H1 (cell line): ENCODE results near the gene ZSCAN16. TPM values are rescaled to one million over a fixed set of nuclear protein-coding genes. Genes with fewer than 3 reads are reported as not detected.

Source experiments
- CTCF ChIA-PET: fragments of 300-600 bp; sonication (Branson Sonifier 250); formaldehyde crosslinking; loops from one replicate; lab custom pipeline; 2021; ENCODE audit not compliant: partially characterized antibody; lab: Charles Lee
- POLR2A ChIA-PET: fragments of 300-600 bp; sonication (Branson Sonifier 250); formaldehyde crosslinking; loops from one replicate; lab custom pipeline; 2021; ENCODE audit warnings: inconsistent platforms; ENCODE audit not compliant: partially characterized antibody; lab: Charles Lee
- DNase-seq, 2 experiments: peaks; one replicate each; pipeline versions ENCODE4 v3.0.0 to v3.0.0-alpha.2; 2010 to 2022; ENCODE audit warnings: low spot score in 2 of 2, low read depth in 1 of 2, mixed read lengths in 1 of 2
- FAIRE-seq: peaks from 2 replicates; lab custom pipeline; 2011; peaks lifted over from hg19 to GRCh38; lab: Jason Lieb, UNC
- H2AFZ ChIP-seq: 2 replicates; pipeline ENCODE4 v1.8.1; 2012; ENCODE audit warnings: low read length, inconsistent platforms
- H2AK5ac ChIP-seq: 2 replicates; pipeline ENCODE4 v1.6.1; 2013; ENCODE audit warnings: low read depth, low read length
- H2BK120ac ChIP-seq: replicated peaks from 2 replicates; pipeline ENCODE3; 2013; ENCODE audit warnings: low read depth, low read length, inconsistent platforms
- H2BK12ac ChIP-seq: 2 replicates; pipeline ENCODE4 v1.6.1; 2013; ENCODE audit warnings: low read depth, low read length
- H2BK15ac ChIP-seq: 2 replicates; pipeline ENCODE4 v1.6.1; 2013; ENCODE audit warnings: low read length
- H2BK20ac ChIP-seq: 2 replicates; pipeline ENCODE4 v1.6.1; 2013; ENCODE audit warnings: low read length
- H2BK5ac ChIP-seq: 2 replicates; pipeline ENCODE4 v1.6.1; 2013; ENCODE audit warnings: low read depth, low read length
- H3K14ac ChIP-seq: 2 replicates; pipeline ENCODE4 v1.6.1; 2013; ENCODE audit warnings: inconsistent platforms; ENCODE audit not compliant: insufficient read length
- H3K18ac ChIP-seq: 2 replicates; pipeline ENCODE4 v1.6.1; 2013; ENCODE audit warnings: low read length; ENCODE audit errors: extremely low read depth
- H3K23ac ChIP-seq: 2 replicates; pipeline ENCODE4 v1.6.1; 2013; ENCODE audit warnings: inconsistent platforms; ENCODE audit not compliant: insufficient read length
- H3K23me2 ChIP-seq: 2 replicates; pipeline ENCODE4 v1.6.1; 2013; ENCODE audit warnings: low read depth, low read length
- H3K27ac ChIP-seq: 2 replicates; pipeline ENCODE4 v1.6.1; 2011; ENCODE audit warnings: low read depth, low read length, inconsistent platforms
- H3K27me3 ChIP-seq, 4 experiments: replicated peaks in 1 of 4; 1 replicate in 1 of 4; 2 replicates in 3 of 4; pipeline versions ENCODE4 v1.6.1 to v1.8.1; 2011 to 2013; ENCODE audit warnings: low read length in 3 of 4, mild to moderate bottlenecking in 3 of 4, inconsistent platforms in 2 of 4, mixed read lengths in 2 of 4, moderate library complexity in 1 of 4; ENCODE audit not compliant: control insufficient read depth in 3 of 4, insufficient read depth in 3 of 4; ENCODE audit errors: extremely low read depth in 1 of 4
- H3K36me3 ChIP-seq, 4 experiments: 2 replicates each; pipeline versions ENCODE4 v1.6.1 to v1.8.1; 2011 to 2013; ENCODE audit warnings: mild to moderate bottlenecking in 4 of 4, low read length in 3 of 4, moderate library complexity in 2 of 4, control low read depth in 1 of 4, inconsistent platforms in 1 of 4; ENCODE audit not compliant: insufficient read depth in 4 of 4, control insufficient read depth in 2 of 4
- H3K4ac ChIP-seq: replicated peaks from 2 replicates; pipeline ENCODE3; 2013; ENCODE audit warnings: low read length, low read depth, mixed read lengths, inconsistent platforms; ENCODE audit not compliant: insufficient read length
- H3K4me1 ChIP-seq, 4 experiments: replicated peaks in 1 of 4; 1 replicate in 1 of 4; 2 replicates in 3 of 4; pipeline versions ENCODE4 v1.6.1 to v1.8.1; 2011 to 2013; ENCODE audit warnings: low read length in 3 of 4, inconsistent platforms in 2 of 4, mixed read lengths in 1 of 4; ENCODE audit not compliant: insufficient read depth in 4 of 4, control insufficient read depth in 3 of 4
- H3K4me2 ChIP-seq, 2 experiments: 2 replicates each; pipeline versions ENCODE4 v1.6.1 to v1.8.1; 2011 to 2013; ENCODE audit warnings: low read depth in 2 of 2, low read length in 2 of 2, control low read depth in 1 of 2, inconsistent platforms in 1 of 2, mild to moderate bottlenecking in 1 of 2; ENCODE audit not compliant: insufficient read depth in 1 of 2
- H3K4me3 ChIP-seq, 4 experiments: fragments of 200-600, 300-600 bp in 1 of 4; sonication (generic), shearing (Covaris generic), sonication (Bioruptor Twin) in 1 of 4; 2 replicates each; pipeline versions ENCODE4 v1.5.1 to v1.8.1; 2011 to 2016; ENCODE audit warnings: low read length in 4 of 4, low read depth in 3 of 4, control low read depth in 2 of 4, inconsistent platforms in 2 of 4, mild to moderate bottlenecking in 2 of 4, mixed read lengths in 1 of 4, moderate library complexity in 1 of 4; ENCODE audit not compliant: insufficient read depth in 2 of 4; ENCODE audit errors: extremely low read depth in 1 of 4
- H3K56ac ChIP-seq: replicated peaks from 2 replicates; pipeline ENCODE3; 2013; ENCODE audit warnings: low read depth, mild to moderate bottlenecking, mixed read lengths, low read length, inconsistent platforms; ENCODE audit not compliant: insufficient read length
- H3K79me1 ChIP-seq: 2 replicates; pipeline ENCODE4 v1.6.1; 2013; ENCODE audit warnings: low read depth, low read length, control low read depth
- H3K79me2 ChIP-seq, 2 experiments: 2 replicates each; pipeline versions ENCODE4 v1.6.1 to v1.8.1; 2012 to 2013; ENCODE audit warnings: low read length in 2 of 2, mild to moderate bottlenecking in 2 of 2, inconsistent platforms in 1 of 2; ENCODE audit not compliant: insufficient read depth in 2 of 2, control insufficient read depth in 1 of 2
- H3K9ac ChIP-seq, 4 experiments: replicated peaks in 1 of 4; 1 replicate in 1 of 4; 2 replicates in 3 of 4; pipeline versions ENCODE4 v1.6.1 to v1.8.1; 2011 to 2013; ENCODE audit warnings: low read depth in 3 of 4, low read length in 3 of 4, control low read depth in 2 of 4, mild to moderate bottlenecking in 2 of 4, moderate library complexity in 2 of 4, inconsistent platforms in 1 of 4; ENCODE audit errors: extremely low read depth in 1 of 4
- H3K9me3 ChIP-seq, 2 experiments: 2 replicates each; pipeline versions ENCODE4 v1.6.1 to v1.8.1; 2012 to 2013; ENCODE audit warnings: mild to moderate bottlenecking in 2 of 2, moderate library complexity in 2 of 2, control low read depth in 1 of 2, inconsistent platforms in 1 of 2, low read depth in 1 of 2, low read length in 1 of 2, mixed read lengths in 1 of 2; ENCODE audit not compliant: insufficient read depth in 2 of 2
- H4K20me1 ChIP-seq, 2 experiments: replicated peaks in 1 of 2; 2 replicates each; pipeline versions ENCODE3 to v1.8.1; 2011 to 2013; ENCODE audit warnings: inconsistent platforms in 2 of 2, low read length in 2 of 2, mild to moderate bottlenecking in 1 of 2; ENCODE audit not compliant: insufficient read depth in 2 of 2, control insufficient read depth in 1 of 2
- H4K5ac ChIP-seq: 2 replicates; pipeline ENCODE4 v1.6.1; 2013; ENCODE audit warnings: low read length, low read depth, mixed read lengths, inconsistent platforms; ENCODE audit not compliant: insufficient read length
- H4K8ac ChIP-seq: 2 replicates; pipeline ENCODE4 v1.8.0; 2013; ENCODE audit warnings: mild to moderate bottlenecking, moderate library complexity, low read length, inconsistent platforms; ENCODE audit not compliant: insufficient read depth; ENCODE audit errors: extremely low read depth
- H4K91ac ChIP-seq: replicated peaks from 2 replicates; pipeline ENCODE3; 2013; ENCODE audit warnings: low read length, mixed read lengths, inconsistent platforms; ENCODE audit not compliant: insufficient read length
- RAD21 ChIP-seq, 2 experiments: IDR thresholded peaks in 1 of 2; conservative IDR thresholded peaks in 1 of 2; 2 replicates each; pipeline ENCODE4 v1.6.1; 2011; ENCODE audit warnings: low read depth in 2 of 2, low read length in 2 of 2, improper control_type of control experiment in 1 of 2, inconsistent platforms in 1 of 2, mild to moderate bottlenecking in 1 of 2, moderate library complexity in 1 of 2
- RFX5 ChIP-seq: IDR thresholded peaks from 2 replicates; pipeline ENCODE4 v1.6.1; 2011; ENCODE audit warnings: low read depth, low read length, improper control_type of control experiment, borderline replicate concordance
- WGBS, 2 experiments: shearing (Covaris generic) in 1 of 2; methylation state at CpG; one replicate each; pipeline versions ENCODE4 v1.1.6 to v1.1.7; 2013 to 2015; ENCODE audit warnings: low lambda C conversion rate in 2 of 2, mixed read lengths in 2 of 2, inconsistent platforms in 1 of 2, low coverage in 1 of 2, missing lambda C conversion rate in 1 of 2; ENCODE audit not compliant: insufficient replicate concordance in 2 of 2, insufficient coverage in 1 of 2, insufficient read length in 1 of 2; ENCODE audit errors: extremely low coverage in 1 of 2, missing lambda C conversion rate in 1 of 2; 5-methylcytosine and 5-hydroxymethylcytosine counted together
- polyA plus RNA-seq, 7 experiments: library from polyadenylated mRNA; depleted of rRNA in 3 of 7; stranded (reverse) in 5 of 7; unstranded in 2 of 7; fragments of >200 nt in 5 of 7; fragments of 200-250 nt in 2 of 7; gene quantifications; 1 replicate in 5 of 7; 2 replicates in 1 of 7; 4 replicates in 1 of 7; pipeline versions ENCODE4 v1.2.1 to v1.2.3, GENCODE V29; 2011 to 2013; ENCODE audit warnings: missing spikeins in 2 of 7, mixed read lengths in 2 of 7
- total RNA-seq: library from RNA; stranded (reverse); fragmentation: NEBNext Ultra II Directional; extraction: Animal tissue kit (Norgen Biotek cat#: 25700); gene quantifications from 2 replicates; pipeline ENCODE4 v1.2.1, GENCODE V29; 2021

Gene ZSCAN16
- total and polyA plus RNA-seq, 2 of the 8 experiments (the other 6 are each of a cell fraction or from before 2014, with no cell fraction given) = 3.6 to 9.4 TPM

GRCh38 chr6:28105245-28105639 is 19.2 kb upstream of the ZSCAN16 start:
- DNase-seq = no peak
- ChIA-PET POLR2A (interaction anchor here (0.7 to 2.0 kb wide), 10 partner anchors 9 to 238 kb away, joined by 3 to 10 read pairs (median 5); partner anchors contain the start of genes ZNF165 and ZSCAN16), CTCF (interaction anchor here (0.8 to 2.3 kb wide), 12 partner anchors 9 to 384 kb away, joined by 3 to 10 read pairs (median 4); partner anchors contain the start of gene ZSCAN16)
- Histone ChIP-seq H4K5ac (no peak overlapping the region), H2AFZ (peak overlapping the region; percentile 93), H3K4me2 (peak overlapping the region; percentile 69 to 84), H2BK5ac (no peak overlapping the region), H2BK20ac (no peak overlapping the region), H3K14ac (no peak overlapping the region), H3K27me3 (no peaks in the 10 kb centered on the region; a peak in 2 of 7 replicates), H3K9me3 (no peaks in the 10 kb centered on the region), H3K23me2 (peaks cover 2% of the 10 kb centered on the region; the same call in 1 of the 2 replicates), H3K36me3 (no peaks in the 10 kb centered on the region), H4K91ac (no peak overlapping the region), H3K27ac (no peak overlapping the region), H2BK120ac (no peak overlapping the region), H4K8ac (no peak overlapping the region), H3K4ac (no peak overlapping the region), H2BK15ac (no peak overlapping the region), H2BK12ac (no peak overlapping the region), H3K23ac (no peak overlapping the region), H3K56ac (no peak overlapping the region), H3K4me3 (peak overlapping the region; percentile 62 to 79 (median 76)), H3K4me1 (peaks cover 0 to 6% (median 2%) of the 10 kb centered on the region in 4 experiments; a peak in 3 of 7 replicates), H2AK5ac (no peak overlapping the region), H3K9ac (peak overlapping the region in 2 of 4 experiments; percentile 49 to 62; a peak in 3 of 7 replicates), H3K79me2 (no peaks in the 10 kb centered on the region), H3K18ac (no peak overlapping the region), H3K79me1 (no peaks in the 10 kb centered on the region), H4K20me1 (no peaks in the 10 kb centered on the region)
- WGBS, 2 experiments = 30% methylated on average over 5 of the region's 5 CpGs; no CpG with 5 or more reads in 1 of the 2 experiments
- TF ChIP-seq RFX5 (no peak), RAD21 (IDR thresholded peaks at IDR 0.05 in 1 of 2, conservative IDR thresholded peaks at IDR 0.05 in 1 of 2; ENCODE audit: low read depth in 2 of 2, low read length in 2 of 2) (peak in 1 of 2 experiments; percentile 12; a peak in 1 of 4 replicates)
- no peak for FAIRE-seq
